Fibroblast of skin of left biceps (primary cell): ENCODE measurements around the gene SLC8A1.

Experiments
- DNase-seq, 2 experiments: peaks; one replicate each; pipeline ENCODE4 v3.0.0-alpha.2; 2013; ENCODE audit warnings: low read depth in 2 of 2

The SLC8A1 gene

GRCh38 chr2:40386177-40386576 is 65.7 kb downstream of the SLC8A1 start:
- DNase-seq, result no peak

- no peak for DNase-seq
Measured at GRCh38 chr2:40384714-40385113, 67.2 kb downstream of the SLC8A1 start.

- no peak for DNase-seq
Measured at GRCh38 chr2:40384233-40384632, 67.7 kb downstream of the SLC8A1 start.

GRCh38 chr2:40380721-40381120 is 71.2 kb downstream of the SLC8A1 start:
- DNase-seq, result no peak

- no peak for DNase-seq
Measured at GRCh38 chr2:40380041-40380440, 71.8 kb downstream of the SLC8A1 start.

GRCh38 chr2:40374543-40375240 is 77.2 kb downstream of the SLC8A1 start:
- DNase-seq, result no peak

- DNase-seq, result no peak
Measured at GRCh38 chr2:40373111-40373510, 78.8 kb downstream of the SLC8A1 start.

- no peak for DNase-seq
Measured at GRCh38 chr2:40372283-40372985, 79.5 kb downstream of the SLC8A1 start.

GRCh38 chr2:40371525-40372282 is 80.2 kb downstream of the SLC8A1 start:
- DNase-seq, result no peak

GRCh38 chr2:40370007-40370395 is 81.9 kb downstream of the SLC8A1 start:
- DNase-seq, result no peak

- DNase-seq, result no peak
Measured at GRCh38 chr2:40369267-40370006, 82.5 kb downstream of the SLC8A1 start.

GRCh38 chr2:40367652-40368051 is 84.2 kb downstream of the SLC8A1 start:
- peak in 1 of 2 experiments; percentile 56 for DNase-seq

- no peak for DNase-seq
Measured at GRCh38 chr2:40367032-40367431, 84.9 kb downstream of the SLC8A1 start.

- DNase-seq, result no peak
Measured at GRCh38 chr2:40364151-40364874, 87.6 kb downstream of the SLC8A1 start.

GRCh38 chr2:40363631-40364030 is 88.3 kb downstream of the SLC8A1 start:
- DNase-seq, result no peak

- DNase-seq, result no peak
Measured at GRCh38 chr2:40363231-40363630, 88.7 kb downstream of the SLC8A1 start.

GRCh38 chr2:40361478-40361877 is 90.4 kb downstream of the SLC8A1 start:
- no peak for DNase-seq

GRCh38 chr2:40360652-40361051 is 91.2 kb downstream of the SLC8A1 start:
- no peak for DNase-seq

GRCh38 chr2:40359811-40360210 is 92.1 kb downstream of the SLC8A1 start:
- DNase-seq, result no peak

GRCh38 chr2:40358783-40359182 is 93.1 kb downstream of the SLC8A1 start:
- no peak for DNase-seq

- DNase-seq, result no peak
Measured at GRCh38 chr2:40357667-40358066, 94.2 kb downstream of the SLC8A1 start.
